Measurements from ENCODE around the gene TMEM26.

DNA sequence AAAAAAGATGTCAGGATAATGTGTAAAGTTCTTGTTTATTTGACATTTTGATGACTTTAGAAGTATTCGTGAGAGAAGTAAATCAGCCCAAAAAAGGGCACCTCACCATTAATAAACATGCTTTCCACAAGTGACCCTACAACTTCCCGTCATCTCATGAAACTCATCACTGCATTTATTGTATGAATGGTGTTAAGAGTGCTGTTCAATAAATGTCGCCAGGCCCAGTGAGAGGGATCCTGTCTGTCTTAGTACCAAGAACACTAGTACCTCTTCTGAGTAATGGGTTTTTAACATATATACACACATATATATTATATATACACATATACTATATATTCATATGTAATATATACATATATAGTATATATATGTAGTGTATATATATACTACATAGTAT, 61.9 kb downstream of the TMEM26 start:
- TF ChIP-seq, protein P1, sequence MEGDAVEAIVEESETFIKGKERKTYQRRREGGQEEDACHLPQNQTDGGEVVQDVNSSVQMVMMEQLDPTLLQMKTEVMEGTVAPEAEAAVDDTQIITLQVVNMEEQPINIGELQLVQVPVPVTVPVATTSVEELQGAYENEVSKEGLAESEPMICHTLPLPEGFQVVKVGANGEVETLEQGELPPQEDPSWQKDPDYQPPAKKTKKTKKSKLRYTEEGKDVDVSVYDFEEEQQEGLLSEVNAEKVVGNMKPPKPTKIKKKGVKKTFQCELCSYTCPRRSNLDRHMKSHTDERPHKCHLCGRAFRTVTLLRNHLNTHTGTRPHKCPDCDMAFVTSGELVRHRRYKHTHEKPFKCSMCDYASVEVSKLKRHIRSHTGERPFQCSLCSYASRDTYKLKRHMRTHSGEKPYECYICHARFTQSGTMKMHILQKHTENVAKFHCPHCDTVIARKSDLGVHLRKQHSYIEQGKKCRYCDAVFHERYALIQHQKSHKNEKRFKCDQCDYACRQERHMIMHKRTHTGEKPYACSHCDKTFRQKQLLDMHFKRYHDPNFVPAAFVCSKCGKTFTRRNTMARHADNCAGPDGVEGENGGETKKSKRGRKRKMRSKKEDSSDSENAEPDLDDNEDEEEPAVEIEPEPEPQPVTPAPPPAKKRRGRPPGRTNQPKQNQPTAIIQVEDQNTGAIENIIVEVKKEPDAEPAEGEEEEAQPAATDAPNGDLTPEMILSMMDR (conservative IDR thresholded peaks at IDR 0.05; ENCODE audit: low read length): no peak
- TF ChIP-seq EZH2phosphoT487 (IDR thresholded peaks at IDR 0.05; ENCODE audit: borderline replicate concordance): no peak
